Left colon (tissue), 2 donors: Measurements from ENCODE around the gene PIK3C2B. TPM values are rescaled to one million over a fixed set of nuclear protein-coding genes. Genes with fewer than 3 reads are reported as not detected.
"Not testable (repeated sequence)": the region's sequence is repeated elsewhere in the genome, so short reads cannot be mapped to it uniquely, and the experiment has no call there.

ENCODE experiments used
- ATAC-seq: fragments of 200-7000 bp; cut with Tn5 transposase; one replicate; pipeline ENCODE4 v1.9.1; 2020; ENCODE audit warnings: mild to moderate bottlenecking, moderate library complexity
- DNase-seq, 2 donors: peaks; one replicate each; pipeline ENCODE4 v3.0.0-alpha.2; 2020
- intact Hi-C, 2 donors: fragments of 100-400 bp; cut with DNase I in 1 of 2; cut with micrococcal nuclease in 1 of 2; formaldehyde crosslinking; loops; one replicate each; pipeline versions ENCODE4 v1.11.2 to v1.14.0; 2022; cut with DNase I, micrococcal nuclease
- long read RNA-seq: library from polyadenylated mRNA; unstranded; transcript quantifications from one replicate; pipeline ENCODE4 v2.0.0, GENCODE V29; 2021
- total RNA-seq, 2 donors: library from RNA; stranded (reverse); fragmentation: NEBNext Ultra II Directional; extraction: Animal tissue kit (Norgen Biotek cat#: 25700); gene quantifications; one replicate each; pipeline ENCODE4 v1.2.1, GENCODE V29; 2021
- donor health status: DM: no; HTN: no; CAD: no.
- donor health status: DM: yes; HTN: yes; CAD: no.

The PIK3C2B gene, protein sequence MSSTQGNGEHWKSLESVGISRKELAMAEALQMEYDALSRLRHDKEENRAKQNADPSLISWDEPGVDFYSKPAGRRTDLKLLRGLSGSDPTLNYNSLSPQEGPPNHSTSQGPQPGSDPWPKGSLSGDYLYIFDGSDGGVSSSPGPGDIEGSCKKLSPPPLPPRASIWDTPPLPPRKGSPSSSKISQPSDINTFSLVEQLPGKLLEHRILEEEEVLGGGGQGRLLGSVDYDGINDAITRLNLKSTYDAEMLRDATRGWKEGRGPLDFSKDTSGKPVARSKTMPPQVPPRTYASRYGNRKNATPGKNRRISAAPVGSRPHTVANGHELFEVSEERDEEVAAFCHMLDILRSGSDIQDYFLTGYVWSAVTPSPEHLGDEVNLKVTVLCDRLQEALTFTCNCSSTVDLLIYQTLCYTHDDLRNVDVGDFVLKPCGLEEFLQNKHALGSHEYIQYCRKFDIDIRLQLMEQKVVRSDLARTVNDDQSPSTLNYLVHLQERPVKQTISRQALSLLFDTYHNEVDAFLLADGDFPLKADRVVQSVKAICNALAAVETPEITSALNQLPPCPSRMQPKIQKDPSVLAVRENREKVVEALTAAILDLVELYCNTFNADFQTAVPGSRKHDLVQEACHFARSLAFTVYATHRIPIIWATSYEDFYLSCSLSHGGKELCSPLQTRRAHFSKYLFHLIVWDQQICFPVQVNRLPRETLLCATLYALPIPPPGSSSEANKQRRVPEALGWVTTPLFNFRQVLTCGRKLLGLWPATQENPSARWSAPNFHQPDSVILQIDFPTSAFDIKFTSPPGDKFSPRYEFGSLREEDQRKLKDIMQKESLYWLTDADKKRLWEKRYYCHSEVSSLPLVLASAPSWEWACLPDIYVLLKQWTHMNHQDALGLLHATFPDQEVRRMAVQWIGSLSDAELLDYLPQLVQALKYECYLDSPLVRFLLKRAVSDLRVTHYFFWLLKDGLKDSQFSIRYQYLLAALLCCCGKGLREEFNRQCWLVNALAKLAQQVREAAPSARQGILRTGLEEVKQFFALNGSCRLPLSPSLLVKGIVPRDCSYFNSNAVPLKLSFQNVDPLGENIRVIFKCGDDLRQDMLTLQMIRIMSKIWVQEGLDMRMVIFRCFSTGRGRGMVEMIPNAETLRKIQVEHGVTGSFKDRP (N-terminal part only)
- total RNA-seq: 10 to 100 TPM; 78.5 to 82.0 TPM
- long read RNA-seq, partial matches to known transcripts: 1 of 13 reads
- long read RNA-seq, other reads (novel, unspliced or antisense): 11 of 13 reads

DNA sequence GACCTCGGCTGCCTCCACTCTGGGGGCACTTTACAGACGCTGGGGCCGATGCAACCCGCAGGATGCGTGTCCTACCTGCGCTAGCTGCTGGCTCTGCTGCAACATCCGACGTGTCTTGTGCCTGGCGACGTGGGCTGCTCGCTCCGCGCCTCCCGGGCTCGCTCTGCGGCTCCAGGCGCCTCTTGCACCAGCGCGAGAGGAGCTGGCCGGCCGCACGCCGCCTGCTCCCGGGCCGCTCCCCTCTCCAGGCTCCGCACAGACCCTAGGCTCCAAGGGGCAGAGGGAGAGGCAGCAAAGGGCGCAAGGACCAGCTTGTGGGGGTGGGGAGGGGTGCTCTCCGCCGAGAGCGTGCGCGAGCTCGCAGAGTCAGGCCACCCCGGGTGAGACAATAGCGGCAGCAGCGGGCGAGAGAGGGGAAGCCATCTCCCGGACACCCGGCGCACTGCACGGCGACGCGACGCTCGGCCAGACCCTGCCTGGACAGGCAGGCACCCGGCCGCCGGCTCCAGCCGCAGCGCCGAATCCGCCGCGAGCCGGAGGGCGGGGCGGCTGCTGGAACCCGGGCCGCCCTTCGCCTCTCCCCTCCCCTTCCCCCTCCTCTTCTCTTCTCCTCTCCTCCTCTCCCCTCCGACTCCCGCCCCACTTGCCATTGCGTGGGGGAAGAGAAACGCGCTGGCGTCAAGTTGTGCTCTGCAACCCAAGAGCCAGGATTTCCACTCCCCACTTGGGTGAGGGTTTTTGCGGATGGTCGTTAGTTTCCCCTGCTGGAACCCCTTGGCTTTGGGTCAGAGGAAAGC is at the start of gene PIK3C2B:
TSS of gene PIK3C2B (minus strand) at position 525 of the 797 bp plus-strand sequence. CDS start 25,003 bp downstream, outside the sequence.
- intact Hi-C loops: loop anchor here in 1 of 2 donors (5.0 kb wide), 1 partner anchor 47 kb away; no protein-coding TSS in a partner anchor
- peak; percentile 84 to 85 for DNase-seq
- peak; percentile 75 for ATAC-seq

DNA sequence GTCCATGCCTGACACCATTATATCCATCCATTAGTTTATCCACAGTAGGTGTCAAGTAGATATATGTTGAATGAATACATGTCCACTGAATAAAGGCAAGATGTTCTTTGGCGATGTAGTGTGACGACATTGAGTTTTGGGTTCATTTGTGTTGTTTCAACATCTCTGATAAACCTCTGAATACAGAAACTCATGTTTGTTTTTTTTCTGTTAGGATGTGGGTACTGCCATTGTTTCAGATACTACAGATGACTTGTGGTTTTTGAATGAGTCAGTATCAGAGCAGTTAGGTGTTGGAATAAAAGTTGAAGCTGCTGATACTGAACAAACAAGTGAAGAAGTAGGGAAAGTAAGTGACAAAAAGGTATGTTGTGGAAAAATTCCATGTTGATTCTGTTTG is 49.7 kb upstream of the PIK3C2B start:
- ATAC-seq: no peak
- intact Hi-C loops: no loop called here
- no peak for DNase-seq

DNA sequence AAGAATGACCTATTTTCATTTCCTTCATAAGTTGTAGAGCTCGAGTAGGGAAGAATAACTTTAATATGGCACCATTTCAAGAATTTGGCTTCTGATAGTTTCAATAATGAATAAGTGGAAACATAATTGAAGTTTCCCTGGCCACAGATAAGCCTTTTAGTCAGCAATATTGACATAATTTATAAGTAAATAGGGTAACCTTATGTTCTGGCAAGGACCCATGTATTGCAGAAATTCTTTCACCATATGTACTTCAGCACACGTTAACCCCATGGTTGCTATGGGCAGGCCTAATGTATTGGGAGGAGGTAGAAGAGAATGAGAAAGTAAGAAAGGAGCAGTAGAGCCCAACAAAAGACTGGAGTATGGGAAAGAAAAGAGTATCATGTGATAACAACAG is 47.0 kb upstream of the PIK3C2B start:
- DNase-seq (no peak), ATAC-seq (no peak)
- intact Hi-C loops: no loop called here

GRCh38 chr1:204532832-204533231 is 38.2 kb upstream of the PIK3C2B start:
- DNase-seq (no peak), ATAC-seq (no peak)
- intact Hi-C loops: no loop called here

DNA sequence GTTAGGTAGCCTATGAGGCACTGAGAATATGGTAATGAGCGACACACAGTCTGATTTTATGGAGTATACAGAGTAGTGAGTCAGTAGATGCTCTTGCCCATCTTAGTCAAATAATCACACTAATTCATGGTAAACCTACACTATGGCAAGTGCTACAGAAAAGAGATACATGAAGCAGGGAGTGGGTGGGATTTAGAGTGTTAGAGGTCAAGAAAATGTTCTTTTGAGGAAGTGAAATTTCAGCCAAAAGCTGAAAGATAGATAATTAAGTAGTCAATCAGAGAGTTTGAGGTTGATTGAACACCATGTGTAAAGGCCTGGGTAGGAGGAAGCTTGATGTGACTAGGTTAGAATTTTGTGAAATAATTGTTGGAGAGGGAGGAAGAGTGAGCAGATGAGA is 36.3 kb upstream of the PIK3C2B start:
- ATAC-seq (no peak), DNase-seq (no peak)
- intact Hi-C loops: no loop called here

- intact Hi-C loops: no loop called here
- ATAC-seq (peak; percentile 80), DNase-seq (no peak)
Observed at GRCh38 chr1:204529371-204529895, 34.8 kb upstream of the PIK3C2B start.

DNA sequence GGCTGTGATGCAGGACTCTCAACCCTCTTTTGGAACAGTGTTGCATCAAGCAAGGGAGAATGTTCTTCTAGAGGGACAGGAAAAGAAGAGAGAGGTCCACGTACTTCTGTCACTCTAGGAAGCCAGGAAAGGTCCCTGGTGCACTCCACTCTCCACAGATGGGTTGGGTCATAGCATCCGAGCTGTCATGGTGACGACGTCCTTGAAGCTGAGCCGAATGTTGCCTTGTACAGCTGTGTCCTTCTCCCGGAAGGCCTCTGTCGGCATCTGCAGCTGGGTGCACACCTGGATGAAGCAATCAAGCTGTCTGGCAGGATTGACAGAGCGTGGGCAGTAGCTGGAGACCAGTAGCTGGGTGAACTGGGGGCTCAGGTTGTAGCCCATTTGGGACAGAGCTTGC is 34.1 kb upstream of the PIK3C2B start:
- DNase-seq (no peak), ATAC-seq (peak; percentile 21)
- intact Hi-C loops: no loop called here

DNA sequence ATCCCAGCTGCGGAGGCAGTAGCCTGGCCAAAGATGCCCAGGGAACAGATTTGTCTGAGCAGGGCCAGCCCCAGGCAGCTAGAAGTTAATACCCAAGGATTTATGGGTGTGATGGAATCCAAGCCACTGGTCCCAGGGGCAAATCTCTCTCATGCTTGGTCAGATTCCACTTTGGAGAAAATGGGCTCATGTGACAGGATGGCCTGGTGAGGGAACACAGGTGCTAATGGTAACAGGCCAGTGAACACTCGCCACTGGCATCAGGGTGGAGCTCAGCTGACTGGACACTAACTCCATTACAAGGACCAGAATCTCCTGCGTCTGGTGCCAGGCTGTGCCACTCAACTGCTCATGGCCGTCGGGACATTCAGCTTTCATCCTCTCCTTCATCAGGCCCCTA is 33.6 kb upstream of the PIK3C2B start:
- intact Hi-C loops: no loop called here
- ATAC-seq: no peak
- DNase-seq: no peak

GRCh38 chr1:204524986-204525385 is 30.4 kb upstream of the PIK3C2B start:
- ATAC-seq: no peak
- no peak for DNase-seq
- intact Hi-C loops: no loop called here

DNA sequence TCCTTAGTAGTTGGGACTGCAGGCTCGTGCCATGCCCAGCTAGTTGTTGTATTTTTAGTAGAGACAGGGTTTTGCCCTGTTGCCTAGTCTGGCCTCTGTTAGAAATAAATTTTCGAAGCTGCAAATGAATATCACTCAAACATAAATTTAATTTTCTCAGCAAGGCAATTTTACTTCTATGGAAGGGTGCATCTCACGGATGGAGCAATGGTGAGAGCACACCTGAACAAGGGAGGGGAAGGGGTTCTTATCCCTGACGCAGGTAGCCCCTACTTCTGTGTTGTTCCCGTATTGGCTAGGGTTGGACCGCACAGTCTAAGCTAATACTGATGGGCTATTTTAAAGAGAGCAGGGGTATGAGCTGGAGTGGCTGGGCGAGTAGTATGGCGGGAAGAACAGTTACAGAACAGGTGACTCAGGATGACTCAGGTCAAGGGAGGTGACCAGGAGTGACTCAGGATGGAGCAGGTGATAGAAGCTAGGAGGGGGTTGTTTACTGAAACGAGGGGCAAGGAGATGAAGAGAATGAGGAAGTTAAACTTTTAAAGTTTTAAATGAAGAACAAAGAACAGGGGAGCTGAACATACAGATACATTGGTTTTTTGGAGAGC is 29.1 kb upstream of the PIK3C2B start:
- intact Hi-C loops: no loop called here
- DNase-seq (no peak), ATAC-seq (peak; percentile 25)

- DNase-seq, intact Hi-C loops, ATAC-seq: not testable (repeated sequence)
Observed at GRCh38 chr1:204521941-204522521, 27.4 kb upstream of the PIK3C2B start.

GRCh38 chr1:204520834-204521709 is 26.5 kb upstream of the PIK3C2B start:
- no peak for ATAC-seq
- DNase-seq: peak in 1 of 2 donors; percentile 32
- intact Hi-C loops: no loop called here

DNA sequence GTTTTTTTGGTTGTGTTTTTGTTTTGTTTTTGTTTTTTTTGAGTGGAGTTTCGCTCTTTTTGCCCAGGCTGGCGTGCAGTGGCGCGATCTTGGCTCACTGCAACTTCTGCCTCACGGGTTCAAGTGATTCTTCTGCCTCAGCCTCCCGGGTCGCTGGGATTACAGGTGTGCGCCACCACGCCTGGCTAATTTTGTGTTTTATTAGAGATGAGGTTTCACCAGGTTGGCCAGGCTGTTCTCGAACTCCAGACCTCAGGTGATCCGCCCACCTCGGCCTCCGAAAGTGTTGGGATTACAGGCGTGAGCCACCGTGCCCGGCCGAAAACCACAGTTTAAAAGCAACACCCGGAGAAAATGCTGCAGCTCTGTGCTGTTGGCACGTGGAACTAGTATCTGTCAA is 22.8 kb upstream of the PIK3C2B start:
- intact Hi-C loops, ATAC-seq, DNase-seq: not testable (repeated sequence)

GRCh38 chr1:204516180-204516879 is 21.7 kb upstream of the PIK3C2B start, which contains the start of gene MDM4:
Gene MDM4, plus strand, starts transcription at chr1:204516406. Its CDS starts 9,113 bp downstream, at chr1:204525519.
- intact Hi-C loops: no loop called here
- ATAC-seq (peak; percentile 96), DNase-seq (peak; percentile 92)

GRCh38 chr1:204514828-204515227 is 20.2 kb upstream of the PIK3C2B start:
- no peak for DNase-seq
- no peak for ATAC-seq
- intact Hi-C loops: no loop called here
